CD14-positive monocyte (primary cell): ENCODE measurements around the gene RS1. TPM values are rescaled to one million over a fixed set of nuclear protein-coding genes. Genes with fewer than 3 reads are reported as not detected.

Source experiments
- DNase-seq, 3 donors: peaks; one replicate each; pipeline ENCODE4 v3.0.0-alpha.2; 2011 to 2022
- H2AFZ ChIP-seq: 2 replicates; pipeline ENCODE4 v1.6.0; 2012; ENCODE audit warnings: mild to moderate bottlenecking, low read depth, low read length, inconsistent platforms; ENCODE audit not compliant: insufficient read depth, poor library complexity, severe bottlenecking
- H3K27ac ChIP-seq, 2 donors: 1 replicate in 1 of 2; 2 replicates in 1 of 2; pipeline ENCODE4 v1.5.1; 2012 to 2013; ENCODE audit warnings: low read length in 2 of 2, control low read depth in 1 of 2, inconsistent platforms in 1 of 2, low read depth in 1 of 2, mild to moderate bottlenecking in 1 of 2
- H3K27me3 ChIP-seq, 2 donors: one replicate each; pipeline versions ENCODE4 v1.6.0 to v1.6.1; 2011 to 2013; ENCODE audit warnings: low read length in 2 of 2; ENCODE audit not compliant: control insufficient read depth in 2 of 2, insufficient read depth in 2 of 2
- H3K36me3 ChIP-seq, 2 donors: replicated peaks in 1 of 2; 1 replicate in 1 of 2; 2 replicates in 1 of 2; pipeline versions ENCODE4 v1.5.1 to v1.6.1; 2012 to 2013; ENCODE audit warnings: low read length in 2 of 2, control low read depth in 1 of 2, inconsistent platforms in 1 of 2, mild to moderate bottlenecking in 1 of 2; ENCODE audit not compliant: insufficient read depth in 2 of 2, control insufficient read depth in 1 of 2
- H3K4me1 ChIP-seq, 2 donors: 1 replicate in 1 of 2; 2 replicates in 1 of 2; pipeline versions ENCODE4 v1.5.1 to v1.6.1; 2012 to 2013; ENCODE audit warnings: low read length in 2 of 2, control low read depth in 1 of 2, inconsistent platforms in 1 of 2, mild to moderate bottlenecking in 1 of 2, moderate library complexity in 1 of 2; ENCODE audit not compliant: insufficient read depth in 2 of 2, control insufficient read depth in 1 of 2
- H3K4me2 ChIP-seq: replicated peaks from 2 replicates; pipeline ENCODE3; 2012; ENCODE audit warnings: low read length, moderate library complexity, mild to moderate bottlenecking; ENCODE audit not compliant: poor library complexity, severe bottlenecking; ENCODE audit errors: extremely low read depth
- H3K4me3 ChIP-seq, 3 experiments: fragments of 200-600 bp in 1 of 3; sonication (generic) in 1 of 3; replicated peaks in 1 of 3; 1 replicate in 2 of 3; 2 replicates in 1 of 3; pipeline ENCODE4 v1.5.1; 2011 to 2013; ENCODE audit warnings: low read length in 3 of 3, mild to moderate bottlenecking in 3 of 3, control low read depth in 2 of 3, low read depth in 2 of 3, inconsistent platforms in 1 of 3, moderate library complexity in 1 of 3
- H3K79me2 ChIP-seq: 2 replicates; pipeline ENCODE4 v1.6.0; 2012; ENCODE audit warnings: mild to moderate bottlenecking, control low read depth, inconsistent platforms, low read length, moderate library complexity; ENCODE audit not compliant: insufficient read depth
- H3K9ac ChIP-seq: 2 replicates; pipeline ENCODE4 v1.6.0; 2017; ENCODE audit warnings: low read length, mild to moderate bottlenecking; ENCODE audit not compliant: insufficient read depth, poor library complexity, severe bottlenecking
- H3K9me3 ChIP-seq, 2 donors: replicated peaks in 1 of 2; 1 replicate in 1 of 2; 2 replicates in 1 of 2; pipeline versions ENCODE4 v1.5.1 to v1.6.1; 2012 to 2013; ENCODE audit warnings: low read length in 2 of 2, control low read depth in 1 of 2; ENCODE audit not compliant: control insufficient read depth in 1 of 2, insufficient read depth in 1 of 2
- H4K20me1 ChIP-seq: 2 replicates; pipeline ENCODE4 v1.6.0; 2012; ENCODE audit warnings: mild to moderate bottlenecking, low read length, control low read depth, moderate library complexity; ENCODE audit not compliant: insufficient read depth
- H3K27ac Mint-ChIP-seq, 7 donors: one replicate each; pipeline ENCODE4 v1.8.0; 2020; ENCODE audit warnings: mild to moderate bottlenecking in 7 of 7, mixed read lengths in 7 of 7, moderate library complexity in 6 of 7, inconsistent platforms in 2 of 7
- H3K27me3 Mint-ChIP-seq, 3 donors: one replicate each; pipeline ENCODE4 v1.8.0; 2021 to 2022; ENCODE audit warnings: low read depth in 3 of 3, mild to moderate bottlenecking in 3 of 3, mixed read lengths in 3 of 3, moderate library complexity in 3 of 3, inconsistent platforms in 1 of 3
- H3K36me3 Mint-ChIP-seq, 2 donors: one replicate each; pipeline ENCODE4 v1.8.0; 2020; ENCODE audit warnings: mixed read lengths in 2 of 2, inconsistent platforms in 1 of 2, mild to moderate bottlenecking in 1 of 2
- H3K4me1 Mint-ChIP-seq: one replicate; pipeline ENCODE4 v1.8.0; 2020; ENCODE audit warnings: mild to moderate bottlenecking, mixed read lengths
- H3K4me3 Mint-ChIP-seq, 2 donors: one replicate each; pipeline ENCODE4 v1.8.0; 2020; ENCODE audit warnings: mild to moderate bottlenecking in 2 of 2, mixed read lengths in 2 of 2, moderate library complexity in 1 of 2
- H3K9me3 Mint-ChIP-seq, 7 donors: one replicate each; pipeline ENCODE4 v1.8.0; 2020 to 2022; ENCODE audit warnings: mixed read lengths in 7 of 7, mild to moderate bottlenecking in 6 of 7, moderate library complexity in 6 of 7, inconsistent platforms in 2 of 7
- WGBS: methylation state at CpG from one replicate; pipeline ENCODE4 v1.1.5; 2013; ENCODE audit warnings: missing lambda C conversion rate; ENCODE audit not compliant: insufficient coverage; 5-methylcytosine and 5-hydroxymethylcytosine counted together
- intact Hi-C, 2 donors: fragments of 100-400 bp; cut with micrococcal nuclease; formaldehyde crosslinking; loops; one replicate each; pipeline versions ENCODE4 v1.15.0 to v1.15.1; 2023
- polyA plus RNA-seq, 3 donors: library from polyadenylated mRNA; depleted of rRNA in 1 of 3; unstranded in 2 of 3; stranded (reverse) in 1 of 3; fragments of 300-500 nt in 2 of 3; fragments of >200 nt in 1 of 3; fragmentation: Illumina TruSeq in 2 of 3; gene quantifications; 1 replicate in 2 of 3; 2 replicates in 1 of 3; pipeline ENCODE4 v1.2.3, GENCODE V29; 2012 to 2021
- TF ChIP-seq, protein P1 (sequence below): fragments of 200-600 bp; IDR thresholded peaks from one replicate; pipeline ENCODE4 v1.8.0; 2022; ENCODE audit warnings: antibody characterized with exemption, mild to moderate bottlenecking

The RS1 gene
- polyA plus RNA-seq, 3 donors: 0.08 TPM; not detected in 2

DNA sequence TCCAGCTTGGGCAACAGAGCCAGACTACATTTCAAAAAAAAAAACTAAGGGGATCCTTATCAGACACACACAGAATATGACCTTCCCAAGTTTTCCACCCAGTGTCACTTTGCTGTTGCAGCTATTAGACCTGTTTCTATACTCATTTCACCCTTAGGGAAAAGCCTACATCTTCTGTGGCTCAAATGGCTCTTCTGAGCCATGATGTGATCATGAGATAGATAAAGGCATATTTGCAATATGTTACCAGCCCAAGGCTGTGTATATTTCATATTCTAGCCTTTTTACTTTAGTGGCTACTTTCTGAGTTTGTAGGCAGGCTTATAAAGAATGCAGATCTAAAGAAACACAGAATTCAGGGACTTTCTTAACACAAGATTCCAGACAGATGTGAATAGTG is 19.3 kb downstream of the RS1 start:
- Histone ChIP-seq H3K4me1 (peaks cover 13 to 14% of the 10 kb centered on the region in 2 donors), H4K20me1 (no peaks in the 10 kb centered on the region), H3K9ac (no peak overlapping the region), H2AFZ (no peak overlapping the region), H3K4me3 (no peak overlapping the region), H3K27ac (no peak overlapping the region), H3K9me3 (no peaks in the 10 kb centered on the region), H3K36me3 (no peaks in the 10 kb centered on the region), H3K79me2 (no peaks in the 10 kb centered on the region), H3K4me2 (no peak overlapping the region), H3K27me3 (no peaks in the 10 kb centered on the region)
- peaks cover 0 to 8% (median 0%) of the 10 kb centered on the region in 3 donors for H3K27me3 Mint-ChIP-seq
- peak overlapping the region in 1 of 7 donors; percentile 72 for H3K27ac Mint-ChIP-seq
- intact Hi-C loops: no loop called here
- no peaks in the 10 kb centered on the region for H3K36me3 Mint-ChIP-seq
- H3K4me3 Mint-ChIP-seq: no peak overlapping the region
- TF ChIP-seq, protein P1, sequence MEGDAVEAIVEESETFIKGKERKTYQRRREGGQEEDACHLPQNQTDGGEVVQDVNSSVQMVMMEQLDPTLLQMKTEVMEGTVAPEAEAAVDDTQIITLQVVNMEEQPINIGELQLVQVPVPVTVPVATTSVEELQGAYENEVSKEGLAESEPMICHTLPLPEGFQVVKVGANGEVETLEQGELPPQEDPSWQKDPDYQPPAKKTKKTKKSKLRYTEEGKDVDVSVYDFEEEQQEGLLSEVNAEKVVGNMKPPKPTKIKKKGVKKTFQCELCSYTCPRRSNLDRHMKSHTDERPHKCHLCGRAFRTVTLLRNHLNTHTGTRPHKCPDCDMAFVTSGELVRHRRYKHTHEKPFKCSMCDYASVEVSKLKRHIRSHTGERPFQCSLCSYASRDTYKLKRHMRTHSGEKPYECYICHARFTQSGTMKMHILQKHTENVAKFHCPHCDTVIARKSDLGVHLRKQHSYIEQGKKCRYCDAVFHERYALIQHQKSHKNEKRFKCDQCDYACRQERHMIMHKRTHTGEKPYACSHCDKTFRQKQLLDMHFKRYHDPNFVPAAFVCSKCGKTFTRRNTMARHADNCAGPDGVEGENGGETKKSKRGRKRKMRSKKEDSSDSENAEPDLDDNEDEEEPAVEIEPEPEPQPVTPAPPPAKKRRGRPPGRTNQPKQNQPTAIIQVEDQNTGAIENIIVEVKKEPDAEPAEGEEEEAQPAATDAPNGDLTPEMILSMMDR: no peak
- peaks cover 12% of the 10 kb centered on the region for H3K4me1 Mint-ChIP-seq
- DNase-seq: no peak
- peaks cover 0 to 5% (median 0%) of the 10 kb centered on the region in 7 donors for H3K9me3 Mint-ChIP-seq

DNA sequence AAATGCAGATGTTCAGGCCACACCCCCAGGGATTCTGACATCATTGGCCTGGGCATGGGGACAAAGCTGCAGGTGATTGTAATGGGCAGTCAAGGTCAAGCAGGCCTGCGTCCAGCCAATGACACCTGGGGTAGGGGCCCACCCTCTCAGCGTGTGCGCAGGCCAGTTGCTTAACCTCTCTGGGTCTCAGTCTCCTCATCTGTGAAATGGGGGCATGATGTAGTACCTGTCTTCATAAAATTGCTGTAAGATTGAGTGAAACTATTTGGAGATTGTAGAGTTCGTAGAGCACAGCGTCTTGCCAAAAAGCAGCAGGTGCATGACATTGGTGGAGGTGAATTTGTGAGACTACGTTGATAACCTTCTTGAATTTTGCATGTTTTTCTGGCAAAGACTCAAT is 21.2 kb downstream of the RS1 start:
- peak overlapping the region in 1 of 2 donors; percentile 24 for H3K4me3 Mint-ChIP-seq
- intact Hi-C loops: no loop called here
- TF ChIP-seq, protein P1: no peak
- H3K4me1 Mint-ChIP-seq: peaks cover 14% of the 10 kb centered on the region
- no peaks in the 10 kb centered on the region for H3K36me3 Mint-ChIP-seq
- no peaks in the 10 kb centered on the region for H3K27me3 ChIP-seq
- no peaks in the 10 kb centered on the region for H3K36me3 ChIP-seq
- H3K4me3 ChIP-seq: no peak overlapping the region
- H3K27ac ChIP-seq: no peak overlapping the region
- no peak for DNase-seq
- H3K9me3 ChIP-seq: no peaks in the 10 kb centered on the region
- no peaks in the 10 kb centered on the region for H3K79me2 ChIP-seq
- peaks cover 13 to 16% of the 10 kb centered on the region in 2 donors for H3K4me1 ChIP-seq
- peaks cover 0 to 3% (median 0%) of the 10 kb centered on the region in 7 donors for H3K9me3 Mint-ChIP-seq
- peak overlapping the region in 1 of 7 donors; percentile 41 for H3K27ac Mint-ChIP-seq
- no peak overlapping the region for H3K4me2 ChIP-seq
- H4K20me1 ChIP-seq: no peaks in the 10 kb centered on the region
- no peak overlapping the region for H2AFZ ChIP-seq
- 97% methylated on average over 5 of the region's 6 CpGs for WGBS
- H3K27me3 Mint-ChIP-seq: peaks cover 0 to 9% (median 2%) of the 10 kb centered on the region in 3 donors
- no peak overlapping the region for H3K9ac ChIP-seq
